Loucy (cell line): Measurements from ENCODE around the gene SLC6A11.

Source experiments
- H2AFZ ChIP-seq: fragments of 200-600 bp; sonication (generic); 2 replicates; pipeline ENCODE4 v1.6.0; 2016; ENCODE audit warnings: antibody characterized with exemption, mild to moderate bottlenecking, low read length, moderate library complexity
- H3F3A ChIP-seq: fragments of 200-600 bp; 2 replicates; pipeline ENCODE4 v1.6.0; 2016; ENCODE audit warnings: antibody characterized with exemption, low read depth, mild to moderate bottlenecking
- H3K27me3 ChIP-seq: fragments of 200-600 bp; sonication (generic); 2 replicates; pipeline ENCODE4 v1.6.1; 2014; ENCODE audit warnings: low read length, mild to moderate bottlenecking; ENCODE audit not compliant: insufficient read depth, poor library complexity, severe bottlenecking
- H3K36me3 ChIP-seq: fragments of 200-600 bp; sonication (generic); 2 replicates; pipeline ENCODE4 v1.6.1; 2016; ENCODE audit warnings: low read length; ENCODE audit not compliant: insufficient read depth
- H3K4me1 ChIP-seq: fragments of 200-600 bp; sonication (generic); 2 replicates; pipeline ENCODE4 v1.5.1; 2014; ENCODE audit warnings: low read length, mild to moderate bottlenecking; ENCODE audit not compliant: insufficient read depth, poor library complexity, severe bottlenecking
- H3K4me2 ChIP-seq: fragments of 200-600 bp; sonication (generic); 2 replicates; pipeline ENCODE4 v1.6.0; 2014; ENCODE audit warnings: antibody characterized with exemption, low read length, low read depth, mild to moderate bottlenecking; ENCODE audit not compliant: poor library complexity, severe bottlenecking
- H3K4me3 ChIP-seq: fragments of 200-600 bp; sonication (generic); 2 replicates; pipeline ENCODE4 v1.5.1; 2014; ENCODE audit warnings: low read length, mild to moderate bottlenecking, mixed read lengths; ENCODE audit not compliant: poor library complexity, severe bottlenecking
- H3K79me2 ChIP-seq: fragments of 200-600 bp; sonication (generic); 2 replicates; pipeline ENCODE4 v1.6.1; 2014; ENCODE audit warnings: low read length; ENCODE audit not compliant: insufficient read depth
- H3K9ac ChIP-seq: fragments of 200-600 bp; sonication (generic); 2 replicates; pipeline ENCODE4 v1.6.0; 2014; ENCODE audit warnings: mild to moderate bottlenecking, low read depth, low read length, moderate library complexity; ENCODE audit not compliant: poor library complexity, severe bottlenecking
- H3K9me2 ChIP-seq: fragments of 200-600 bp; sonication (generic); replicated peaks from 2 replicates; pipeline ENCODE4 v1.6.1; 2016; ENCODE audit warnings: low read depth, low read length, mixed read lengths
- H3K9me3 ChIP-seq: fragments of 200-600 bp; sonication (generic); 2 replicates; pipeline ENCODE4 v1.6.1; 2014; ENCODE audit warnings: mild to moderate bottlenecking, antibody characterized with exemption, low read length, low read depth; ENCODE audit not compliant: insufficient read depth
- H4K20me1 ChIP-seq: fragments of 200-600 bp; sonication (generic); 2 replicates; pipeline ENCODE4 v1.6.0; 2014; ENCODE audit warnings: antibody characterized with exemption, low read length, mild to moderate bottlenecking; ENCODE audit not compliant: insufficient read depth, poor library complexity, severe bottlenecking
- EZH2phosphoT487 ChIP-seq: fragments of 200-600 bp; IDR thresholded peaks from 2 replicates; pipeline ENCODE4 v1.6.1; 2018; ENCODE audit warnings: antibody characterized with exemption, mild to moderate bottlenecking, moderate library complexity, borderline replicate concordance
- TF ChIP-seq, protein P1 (sequence below): fragments of 200-600 bp; sonication (generic); conservative IDR thresholded peaks from 2 replicates; pipeline ENCODE4 v1.5.1; 2014; ENCODE audit warnings: mild to moderate bottlenecking, antibody characterized with exemption, low read length

SLC6A11 gene

DNA sequence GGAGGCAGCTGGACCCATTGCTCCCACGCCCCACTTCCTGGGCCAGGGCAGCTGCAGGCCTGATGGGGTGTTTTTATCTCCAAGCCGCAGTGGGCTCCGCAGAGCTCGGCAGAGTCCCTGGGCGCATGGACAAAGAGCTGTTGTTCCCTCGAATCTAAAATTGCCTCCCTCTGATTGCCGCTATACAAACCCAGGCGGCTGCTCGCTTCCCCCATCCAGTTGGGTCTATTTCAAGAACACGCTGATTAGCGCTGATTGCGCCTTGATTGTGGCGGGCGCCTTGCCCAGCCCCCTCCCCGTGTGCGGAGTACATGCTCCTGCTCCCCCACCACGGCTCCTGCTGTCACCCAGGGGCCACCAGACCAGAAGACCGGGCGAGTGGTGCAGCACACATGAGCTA, 133.2 kb downstream of the SLC6A11 start:
- Histone ChIP-seq H3K9me3 (no peaks in the 10 kb centered on the region), H3K36me3 (no peaks in the 10 kb centered on the region), H3K4me1 (no peaks in the 10 kb centered on the region), H3K9me2 (no peaks in the 10 kb centered on the region), H4K20me1 (no peaks in the 10 kb centered on the region), H3K4me3 (no peak overlapping the region), H3K79me2 (no peaks in the 10 kb centered on the region), H3K4me2 (no peak overlapping the region), H3K27me3 (no peaks in the 10 kb centered on the region), H3K9ac (no peak overlapping the region), H3F3A (no peaks in the 10 kb centered on the region), H2AFZ (no peak overlapping the region)
- TF ChIP-seq, protein P1, sequence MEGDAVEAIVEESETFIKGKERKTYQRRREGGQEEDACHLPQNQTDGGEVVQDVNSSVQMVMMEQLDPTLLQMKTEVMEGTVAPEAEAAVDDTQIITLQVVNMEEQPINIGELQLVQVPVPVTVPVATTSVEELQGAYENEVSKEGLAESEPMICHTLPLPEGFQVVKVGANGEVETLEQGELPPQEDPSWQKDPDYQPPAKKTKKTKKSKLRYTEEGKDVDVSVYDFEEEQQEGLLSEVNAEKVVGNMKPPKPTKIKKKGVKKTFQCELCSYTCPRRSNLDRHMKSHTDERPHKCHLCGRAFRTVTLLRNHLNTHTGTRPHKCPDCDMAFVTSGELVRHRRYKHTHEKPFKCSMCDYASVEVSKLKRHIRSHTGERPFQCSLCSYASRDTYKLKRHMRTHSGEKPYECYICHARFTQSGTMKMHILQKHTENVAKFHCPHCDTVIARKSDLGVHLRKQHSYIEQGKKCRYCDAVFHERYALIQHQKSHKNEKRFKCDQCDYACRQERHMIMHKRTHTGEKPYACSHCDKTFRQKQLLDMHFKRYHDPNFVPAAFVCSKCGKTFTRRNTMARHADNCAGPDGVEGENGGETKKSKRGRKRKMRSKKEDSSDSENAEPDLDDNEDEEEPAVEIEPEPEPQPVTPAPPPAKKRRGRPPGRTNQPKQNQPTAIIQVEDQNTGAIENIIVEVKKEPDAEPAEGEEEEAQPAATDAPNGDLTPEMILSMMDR, result no peak
- TF ChIP-seq EZH2phosphoT487, result no peak

DNA sequence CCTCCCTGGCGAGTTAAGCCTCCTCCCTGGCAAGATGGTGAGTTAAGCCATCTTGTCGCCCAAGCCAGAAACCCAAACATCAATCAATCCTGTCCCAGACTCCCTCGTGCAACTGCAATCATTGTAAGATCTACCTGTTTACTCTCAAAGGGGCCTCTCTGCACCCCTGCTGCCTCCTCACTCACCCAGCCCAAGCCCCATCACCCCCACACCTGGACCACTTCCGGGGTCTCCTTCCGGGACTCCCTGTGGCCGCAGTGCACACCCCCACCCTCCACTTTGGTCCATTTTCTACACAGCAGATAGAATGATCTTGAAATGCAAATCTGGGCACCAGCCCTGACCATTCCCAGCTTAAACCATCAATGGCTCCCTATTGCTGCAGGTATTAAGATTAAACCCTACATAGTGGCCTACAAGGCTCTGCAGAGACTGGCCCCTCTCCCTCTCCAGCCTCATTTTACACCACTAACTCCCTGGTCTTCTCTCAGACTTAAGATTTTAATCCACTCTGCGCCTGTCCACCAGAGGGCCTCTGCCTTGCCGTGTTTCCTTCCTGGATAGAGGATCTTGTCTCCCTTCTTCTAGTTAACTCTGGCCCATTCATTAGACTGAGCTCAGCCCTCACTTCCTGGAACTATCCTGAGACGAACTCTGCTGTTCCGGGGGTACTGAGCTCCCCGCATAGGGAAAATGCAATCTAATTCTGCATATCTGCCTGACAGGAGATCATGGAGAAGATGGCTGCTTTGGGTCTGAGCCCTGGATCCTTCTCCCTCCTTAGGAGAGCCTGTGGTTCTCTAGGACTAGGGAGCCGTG, 134.7 kb downstream of the SLC6A11 start:
- no peak for TF ChIP-seq EZH2phosphoT487
- TF ChIP-seq, protein P1, result peak; percentile 64
- Histone ChIP-seq H3K4me3 (no peak overlapping the region), H2AFZ (peak overlapping the region; percentile 59), H3K4me1 (no peaks in the 10 kb centered on the region), H4K20me1 (no peaks in the 10 kb centered on the region), H3K27me3 (no peaks in the 10 kb centered on the region), H3K79me2 (no peaks in the 10 kb centered on the region), H3K9me3 (no peaks in the 10 kb centered on the region), H3F3A (no peaks in the 10 kb centered on the region), H3K9me2 (no peaks in the 10 kb centered on the region), H3K4me2 (no peak overlapping the region), H3K9ac (no peak overlapping the region), H3K36me3 (no peaks in the 10 kb centered on the region)

GRCh38 chr3:10951295-10951926, 135.4 kb downstream of the SLC6A11 start:
- no peaks in the 10 kb centered on the region for H3K36me3 ChIP-seq
- no peaks in the 10 kb centered on the region for H3F3A ChIP-seq
- no peaks in the 10 kb centered on the region for H3K9me3 ChIP-seq
- peak overlapping the region; percentile 59 for H2AFZ ChIP-seq
- no peaks in the 10 kb centered on the region for H3K79me2 ChIP-seq
- H4K20me1 ChIP-seq, result no peaks in the 10 kb centered on the region
- no peaks in the 10 kb centered on the region for H3K4me1 ChIP-seq
- no peaks in the 10 kb centered on the region for H3K9me2 ChIP-seq
- no peak overlapping the region for H3K9ac ChIP-seq
- no peaks in the 10 kb centered on the region for H3K27me3 ChIP-seq
- TF ChIP-seq EZH2phosphoT487, result no peak
- TF ChIP-seq, protein P1, result no peak
- no peak overlapping the region for H3K4me2 ChIP-seq
- no peak overlapping the region for H3K4me3 ChIP-seq
